GM12878 (cell line): ENCODE data around the gene CCDC187. TPM values are rescaled to one million over a fixed set of nuclear protein-coding genes. Genes with fewer than 3 reads are reported as not detected.

Experiments
- ATAC-seq: fragments of 200-7000 bp; cut with Tn5 transposase; 3 replicates; pipeline ENCODE4 v1.9.1; 2020; ENCODE audit warnings: mild to moderate bottlenecking, moderate library complexity
- BruUV-seq: library from RNA; stranded (reverse); fragments of 400-500 nt; replicated peaks from 2 replicates; lab custom pipeline; 2021; lab: Mats Ljungman, UMichigan
- CTCF ChIA-PET: fragments of 300-600 bp; sonication (Branson Sonifier 250); formaldehyde crosslinking; extraction: SDS; loops from one replicate; lab custom pipeline; 2021; ENCODE audit warnings: inconsistent platforms; lab: Yijun Ruan, JAX
- POLR2A ChIA-PET: fragments of 350-600 bp; formaldehyde crosslinking; extraction: SDS; loops from one replicate; lab custom pipeline; 2021; ENCODE audit warnings: inconsistent platforms; lab: Charles Lee
- RAD21 ChIA-PET: fragments of 300-600 bp; sonication (Branson Sonifier 250); formaldehyde crosslinking; loops from one replicate; lab custom pipeline; 2023; ENCODE audit warnings: antibody characterized with exemption; ENCODE audit not compliant: unreplicated experiment; lab: Charles Lee
- SMC1A ChIA-PET: fragments of 300-600 bp; sonication (Branson Sonifier 250); formaldehyde crosslinking; loops from one replicate; lab custom pipeline; 2023; ENCODE audit not compliant: unreplicated experiment, uncharacterized antibody; lab: Charles Lee
- DNase-seq: peaks from one replicate; pipeline ENCODE4 v3.0.0-alpha.2; 2011; ENCODE audit warnings: low read depth, low spot score
- FAIRE-seq: peaks from 3 replicates; lab custom pipeline; 2011; peaks lifted over from hg19 to GRCh38; lab: Jason Lieb, UNC
- H2AFZ ChIP-seq: 2 replicates; pipeline ENCODE4 v1.6.0; 2011; ENCODE audit warnings: low read depth, low read length, control low read depth; ENCODE audit not compliant: control insufficient read depth
- H3K27ac ChIP-seq: 2 replicates; pipeline ENCODE4 v1.5.1; 2011; ENCODE audit warnings: control low read depth; ENCODE audit not compliant: control insufficient read depth, insufficient read depth
- H3K27me3 ChIP-seq, 2 experiments: replicated peaks in 1 of 2; 2 replicates each; pipeline versions ENCODE4 v1.6.0 to v1.6.1; 2011; ENCODE audit warnings: low read length in 1 of 2; ENCODE audit not compliant: control insufficient read depth in 2 of 2, insufficient read depth in 2 of 2
- H3K36me3 ChIP-seq, 2 experiments: 2 replicates each; pipeline ENCODE4 v1.5.1; 2011; ENCODE audit warnings: low read length in 1 of 2; ENCODE audit not compliant: control insufficient read depth in 2 of 2, insufficient read depth in 2 of 2
- H3K4me1 ChIP-seq: 2 replicates; pipeline ENCODE4 v1.6.1; 2011; ENCODE audit warnings: mild to moderate bottlenecking, low read length, moderate library complexity, mixed read lengths; ENCODE audit not compliant: control insufficient read depth, insufficient read depth
- H3K4me2 ChIP-seq: 2 replicates; pipeline ENCODE4 v1.6.0; 2011; ENCODE audit warnings: control low read depth; ENCODE audit not compliant: control insufficient read depth, insufficient read depth
- H3K4me3 ChIP-seq: fragments of 200-600 bp; sonication (generic); 2 replicates; pipeline ENCODE4 v1.5.1; 2016
- H3K79me2 ChIP-seq: 2 replicates; pipeline ENCODE4 v1.6.0; 2011; ENCODE audit warnings: low read length; ENCODE audit not compliant: control insufficient read depth, insufficient read depth
- H3K9ac ChIP-seq: 2 replicates; pipeline ENCODE4 v1.8.0; 2011; ENCODE audit warnings: low read length, control low read depth, mixed read lengths; ENCODE audit not compliant: control insufficient read depth, insufficient read depth
- H3K9me3 ChIP-seq: replicated peaks from 3 replicates; pipeline ENCODE4 v1.5.1; 2011; ENCODE audit warnings: mild to moderate bottlenecking, low read length; ENCODE audit not compliant: control insufficient read depth, insufficient read depth
- H4K20me1 ChIP-seq: 2 replicates; pipeline ENCODE4 v1.6.0; 2011; ENCODE audit not compliant: control insufficient read depth, insufficient read depth
- ATF2 ChIP-seq: IDR thresholded peaks from 2 replicates; pipeline ENCODE4 v1.6.1; 2012; ENCODE audit warnings: low read length, inconsistent platforms
- CBFB ChIP-seq: IDR thresholded peaks from 2 replicates; pipeline ENCODE4 v1.6.1; 2016; ENCODE audit warnings: antibody characterized with exemption, low read depth
- DPF2 ChIP-seq: fragments of 450-650 bp; IDR thresholded peaks from 2 replicates; pipeline ENCODE4 v1.6.1; 2017; ENCODE audit warnings: mild to moderate bottlenecking
- EP300 ChIP-seq, 2 experiments: fragments of 150-350 bp in 1 of 2; IDR thresholded peaks; 2 replicates each; pipeline ENCODE4 v1.6.1; 2011 to 2012; ENCODE audit warnings: low read depth in 2 of 2, low read length in 2 of 2, borderline replicate concordance in 1 of 2, improper control_type of control experiment in 1 of 2, inconsistent platforms in 1 of 2; ENCODE audit not compliant: control insufficient read depth in 1 of 2
- FOS ChIP-seq: IDR thresholded peaks from 3 replicates; pipeline ENCODE4 v1.6.1; 2011; ENCODE audit warnings: borderline replicate concordance; ENCODE audit not compliant: insufficient read length; ENCODE audit errors: extremely low read depth
- HCFC1 ChIP-seq: fragments of 150-350 bp; IDR thresholded peaks from 2 replicates; pipeline ENCODE4 v1.6.1; 2014; ENCODE audit warnings: low read length
- IKZF1 ChIP-seq: fragments of 450-650 bp; conservative IDR thresholded peaks from 2 replicates; pipeline ENCODE4 v1.6.1; 2017; ENCODE audit warnings: antibody characterized with exemption, mild to moderate bottlenecking
- IKZF2 ChIP-seq, 2 experiments: fragments of 450-650 bp; IDR thresholded peaks; 2 replicates each; pipeline ENCODE4 v1.6.1; 2017; ENCODE audit warnings: mild to moderate bottlenecking in 2 of 2, moderate library complexity in 2 of 2
- JUND ChIP-seq: IDR thresholded peaks from 2 replicates; pipeline ENCODE4 v1.6.1; 2012; ENCODE audit warnings: low read depth, mild to moderate bottlenecking, low read length, improper control_type of control experiment, moderate library complexity
- NFYA ChIP-seq: IDR thresholded peaks from 2 replicates; pipeline ENCODE4 v1.6.1; 2011; ENCODE audit warnings: low read depth, mild to moderate bottlenecking, low read length, improper control_type of control experiment, borderline replicate concordance
- POLR2AphosphoS5 ChIP-seq: IDR thresholded peaks from 2 replicates; pipeline ENCODE4 v1.6.1; 2011; ENCODE audit warnings: mild to moderate bottlenecking, low read length, inconsistent platforms
- POU2F2 ChIP-seq: IDR thresholded peaks from 3 replicates; pipeline ENCODE4 v1.6.1; 2011; ENCODE audit warnings: low read depth, mild to moderate bottlenecking, low read length, borderline replicate concordance
- RAD21 ChIP-seq: IDR thresholded peaks from 2 replicates; pipeline ENCODE4 v1.6.1; 2011; ENCODE audit warnings: mild to moderate bottlenecking, low read depth, low read length, moderate library complexity; ENCODE audit not compliant: insufficient read depth
- SP1 ChIP-seq: IDR thresholded peaks from one replicate; pipeline ENCODE4 v1.6.1; 2011; ENCODE audit warnings: low read depth, low read length
- TARDBP ChIP-seq: IDR thresholded peaks from 2 replicates; pipeline ENCODE4 v1.6.1; 2016; ENCODE audit warnings: borderline replicate concordance
- WGBS: methylation state at CpG from one replicate; pipeline ENCODE4 v1.1.6; 2016; ENCODE audit warnings: low lambda C conversion rate; ENCODE audit not compliant: insufficient replicate concordance, insufficient coverage; ENCODE audit errors: missing lambda C conversion rate; 5-methylcytosine and 5-hydroxymethylcytosine counted together
- in situ Hi-C: fragments of 300-500 bp; cut with MboI; formaldehyde crosslinking; loops from 9 replicates; pipeline ENCODE4 v1.14.3; 2018; ENCODE audit warnings: mixed read lengths
- intact Hi-C: fragments of 100-400 bp; cut with micrococcal nuclease; formaldehyde crosslinking; loops from one replicate; pipeline ENCODE4 v1.14.2; 2022; ENCODE audit not compliant: unreplicated experiment
- polyA plus RNA-seq, 11 experiments: library from polyadenylated mRNA; depleted of rRNA in 4 of 11; unstranded in 6 of 11; stranded (reverse) in 5 of 11; fragments of >200 nt; fragmentation: Nextera tagmentation in 4 of 11; fragmentation: Illumina TruSeq in 1 of 11; extraction: Ambion mirVana in 4 of 11; extraction: Trizol in 1 of 11; gene quantifications; 1 replicate in 1 of 11; 2 replicates in 10 of 11; pipeline versions ENCODE4 v1.2.1 to v1.2.3, GENCODE V29; 2011 to 2016; ENCODE audit warnings: inconsistent platforms in 2 of 11, missing spikeins in 2 of 11, low read depth in 1 of 11
- total RNA-seq, 4 experiments: library from RNA; depleted of rRNA in 3 of 4; stranded (reverse); fragments of >200 nt in 3 of 4; fragmentation: Illumina TruSeq in 1 of 4; extraction: Trizol in 1 of 4; gene quantifications; 2 replicates each; pipeline versions ENCODE4 v1.2.1 to v1.2.3, GENCODE V29; 2013 to 2021
- TF ChIP-seq, protein P1 (sequence below): fragments of 450-650 bp; IDR thresholded peaks from 2 replicates; pipeline ENCODE4 v1.6.1; 2018; ENCODE audit warnings: mild to moderate bottlenecking, low read depth, moderate library complexity; ENCODE audit not compliant: partially characterized antibody

Gene CCDC187
- total and polyA plus RNA-seq, 10 of the 15 experiments (the other 5 are each of a cell fraction or from before 2014, with no cell fraction given): 0.04 to 0.23 (median 0.04) TPM; not detected in 7

GRCh38 chr9:136264031-136264430, 39.9 kb downstream of the CCDC187 start:
- RAD21 ChIA-PET: no interaction called here
- H3K9ac ChIP-seq: no peak overlapping the region
- no peaks in the 10 kb centered on the region for H3K79me2 ChIP-seq
- no peaks in the 10 kb centered on the region for H3K36me3 ChIP-seq
- TF ChIP-seq, protein P1, sequence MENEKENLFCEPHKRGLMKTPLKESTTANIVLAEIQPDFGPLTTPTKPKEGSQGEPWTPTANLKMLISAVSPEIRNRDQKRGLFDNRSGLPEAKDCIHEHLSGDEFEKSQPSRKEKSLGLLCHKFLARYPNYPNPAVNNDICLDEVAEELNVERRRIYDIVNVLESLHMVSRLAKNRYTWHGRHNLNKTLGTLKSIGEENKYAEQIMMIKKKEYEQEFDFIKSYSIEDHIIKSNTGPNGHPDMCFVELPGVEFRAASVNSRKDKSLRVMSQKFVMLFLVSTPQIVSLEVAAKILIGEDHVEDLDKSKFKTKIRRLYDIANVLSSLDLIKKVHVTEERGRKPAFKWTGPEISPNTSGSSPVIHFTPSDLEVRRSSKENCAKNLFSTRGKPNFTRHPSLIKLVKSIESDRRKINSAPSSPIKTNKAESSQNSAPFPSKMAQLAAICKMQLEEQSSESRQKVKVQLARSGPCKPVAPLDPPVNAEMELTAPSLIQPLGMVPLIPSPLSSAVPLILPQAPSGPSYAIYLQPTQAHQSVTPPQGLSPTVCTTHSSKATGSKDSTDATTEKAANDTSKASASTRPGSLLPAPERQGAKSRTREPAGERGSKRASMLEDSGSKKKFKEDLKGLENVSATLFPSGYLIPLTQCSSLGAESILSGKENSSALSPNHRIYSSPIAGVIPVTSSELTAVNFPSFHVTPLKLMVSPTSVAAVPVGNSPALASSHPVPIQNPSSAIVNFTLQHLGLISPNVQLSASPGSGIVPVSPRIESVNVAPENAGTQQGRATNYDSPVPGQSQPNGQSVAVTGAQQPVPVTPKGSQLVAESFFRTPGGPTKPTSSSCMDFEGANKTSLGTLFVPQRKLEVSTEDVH: no peak
- no peak for TF ChIP-seq DPF2
- TF ChIP-seq JUND: no peak
- no peak for TF ChIP-seq IKZF1
- TF ChIP-seq TARDBP: no peak
- TF ChIP-seq NFYA: no peak
- TF ChIP-seq IKZF2 (IDR thresholded peaks at IDR 0.05): no peak
- no peak for TF ChIP-seq POU2F2
- no peak for TF ChIP-seq SP1
- no peak for TF ChIP-seq HCFC1
- TF ChIP-seq RAD21: no peak
- TF ChIP-seq FOS: no peak
- no peak for TF ChIP-seq CBFB
- no peak for TF ChIP-seq EP300 (IDR thresholded peaks at IDR 0.05; ENCODE audit: borderline replicate concordance in 1 of 2, control insufficient read depth in 1 of 2, low read depth in 2 of 2, low read length in 2 of 2)
- no peak for TF ChIP-seq ATF2
- TF ChIP-seq POLR2AphosphoS5: no peak
- CTCF ChIA-PET: no interaction called here
- no peaks in the 10 kb centered on the region for H3K4me1 ChIP-seq
- H3K27ac ChIP-seq: no peak overlapping the region
- H3K9me3 ChIP-seq: no peaks in the 10 kb centered on the region
- in situ Hi-C loops: no loop called here
- no peak overlapping the region for H2AFZ ChIP-seq
- intact Hi-C loops: no loop called here
- BruUV-seq: no TSS peak
- POLR2A ChIA-PET: no interaction called here
- WGBS: 51% methylated on average over 19 of the region's 19 CpGs
- SMC1A ChIA-PET: no interaction called here
- ATAC-seq: no peak
- FAIRE-seq: no peak
- H3K4me3 ChIP-seq: no peak overlapping the region
- no peak for DNase-seq
- H3K27me3 ChIP-seq: no peaks in the 10 kb centered on the region; a peak in 1 of 4 replicates
- no peaks in the 10 kb centered on the region for H4K20me1 ChIP-seq
- no peak overlapping the region for H3K4me2 ChIP-seq
